ENCODE measurements around the gene B4GALT6. TPM values are rescaled to one million over a fixed set of nuclear protein-coding genes. Genes with fewer than 3 reads are reported as not detected.

Gene B4GALT6
- total RNA-seq, 1 donor from 2014 or later = 16.3 TPM

DNA sequence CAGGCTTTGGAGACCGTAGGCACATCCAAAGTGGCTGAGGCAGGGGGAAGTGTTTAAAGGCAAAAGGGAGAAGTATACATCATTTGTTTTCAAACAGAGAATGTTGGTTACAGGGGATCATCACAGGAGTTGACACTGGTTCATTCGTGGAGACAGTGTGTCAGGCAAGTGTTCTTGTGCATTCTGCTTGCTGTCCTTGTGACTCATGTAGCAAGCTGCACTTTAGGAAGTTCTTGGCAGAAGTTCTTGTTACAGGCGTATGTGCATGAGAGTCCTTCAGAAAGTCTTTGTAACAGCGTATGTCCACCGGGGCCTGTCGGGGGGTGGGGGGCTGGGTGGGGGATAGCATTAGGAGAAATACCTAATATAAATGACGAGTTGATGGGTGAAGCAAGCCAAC lies 36.5 kb upstream of the B4GALT6 start:
- Histone ChIP-seq H3K9ac (no peak overlapping the region), H3K27ac (no peak overlapping the region), H4K20me1 (ENCODE audit: low read depth) (no peaks in the 10 kb centered on the region), H3F3A (ENCODE audit: low read depth) (no peaks in the 10 kb centered on the region), H2AFZ (replicated peaks) (no peak overlapping the region), H3K4me1 (no peaks in the 10 kb centered on the region), H3K79me2 (ENCODE audit: low read depth) (no peaks in the 10 kb centered on the region), H3K4me2 (no peak overlapping the region), H3K9me3 (ENCODE audit: low read depth) (no peaks in the 10 kb centered on the region), H3K27me3 (no peaks in the 10 kb centered on the region), H3K4me3 (no peak overlapping the region), H3K36me3 (no peaks in the 10 kb centered on the region)
- H3K27me3 Mint-ChIP-seq (ENCODE audit: insufficient read depth, low read depth) = peaks cover 2% of the 10 kb centered on the region
- peaks cover 8% of the 10 kb centered on the region for H3K9me3 Mint-ChIP-seq
- no peak for TF ChIP-seq EZH2 (IDR thresholded peaks at IDR 0.05)
- TF ChIP-seq EZH2phosphoT487 (IDR thresholded peaks at IDR 0.05) = no peak
- TF ChIP-seq, protein P1, sequence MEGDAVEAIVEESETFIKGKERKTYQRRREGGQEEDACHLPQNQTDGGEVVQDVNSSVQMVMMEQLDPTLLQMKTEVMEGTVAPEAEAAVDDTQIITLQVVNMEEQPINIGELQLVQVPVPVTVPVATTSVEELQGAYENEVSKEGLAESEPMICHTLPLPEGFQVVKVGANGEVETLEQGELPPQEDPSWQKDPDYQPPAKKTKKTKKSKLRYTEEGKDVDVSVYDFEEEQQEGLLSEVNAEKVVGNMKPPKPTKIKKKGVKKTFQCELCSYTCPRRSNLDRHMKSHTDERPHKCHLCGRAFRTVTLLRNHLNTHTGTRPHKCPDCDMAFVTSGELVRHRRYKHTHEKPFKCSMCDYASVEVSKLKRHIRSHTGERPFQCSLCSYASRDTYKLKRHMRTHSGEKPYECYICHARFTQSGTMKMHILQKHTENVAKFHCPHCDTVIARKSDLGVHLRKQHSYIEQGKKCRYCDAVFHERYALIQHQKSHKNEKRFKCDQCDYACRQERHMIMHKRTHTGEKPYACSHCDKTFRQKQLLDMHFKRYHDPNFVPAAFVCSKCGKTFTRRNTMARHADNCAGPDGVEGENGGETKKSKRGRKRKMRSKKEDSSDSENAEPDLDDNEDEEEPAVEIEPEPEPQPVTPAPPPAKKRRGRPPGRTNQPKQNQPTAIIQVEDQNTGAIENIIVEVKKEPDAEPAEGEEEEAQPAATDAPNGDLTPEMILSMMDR (IDR thresholded peaks at IDR 0.05) = no peak
- no peak for DNase-seq (ENCODE audit: low spot score)
- H3K4me3 Mint-ChIP-seq = no peak overlapping the region
- H3K4me1 Mint-ChIP-seq = no peaks in the 10 kb centered on the region
- H3K36me3 Mint-ChIP-seq = no peaks in the 10 kb centered on the region
- H3K27ac Mint-ChIP-seq = no peak overlapping the region

DNA sequence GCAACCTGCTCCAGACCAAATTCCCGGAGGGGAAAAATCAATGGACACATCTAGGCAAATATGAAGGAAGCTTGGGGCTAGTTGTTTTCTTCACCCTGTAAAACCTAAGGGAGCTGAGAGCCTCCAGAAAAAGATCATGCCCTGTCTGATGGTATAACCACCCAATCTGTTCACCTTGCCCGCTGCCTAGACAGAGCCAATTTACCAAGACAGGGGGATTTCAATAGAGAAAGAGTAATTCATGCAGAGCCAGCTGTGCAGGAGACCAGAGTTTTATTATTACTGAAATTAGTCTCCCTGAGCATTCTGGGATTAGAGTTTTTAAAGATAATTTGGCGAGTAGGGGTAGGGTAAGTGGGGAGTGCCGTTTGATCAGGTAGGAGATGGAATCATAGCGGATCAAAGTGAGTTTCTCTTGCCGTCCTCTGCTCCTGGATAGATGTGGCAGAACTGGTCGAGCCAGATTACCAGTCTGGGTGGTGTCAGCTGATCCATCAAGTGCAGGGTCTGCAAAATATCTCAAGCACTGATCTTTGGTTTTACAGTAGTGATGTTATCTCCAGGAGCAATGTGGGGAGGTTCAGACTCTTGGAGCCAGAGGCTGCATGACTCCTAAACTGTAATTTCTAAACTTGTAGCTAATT lies 35.1 kb upstream of the B4GALT6 start:
- Mint-ChIP-seq H3K27ac (no peak overlapping the region), H3K36me3 (no peaks in the 10 kb centered on the region), H3K9me3 (peaks cover 8% of the 10 kb centered on the region), H3K4me3 (no peak overlapping the region), H3K27me3 (ENCODE audit: insufficient read depth, low read depth) (peaks cover 2% of the 10 kb centered on the region), H3K4me1 (no peaks in the 10 kb centered on the region)
- no peak for DNase-seq (ENCODE audit: low spot score)
- H4K20me1 ChIP-seq (ENCODE audit: low read depth) = no peaks in the 10 kb centered on the region
- no peaks in the 10 kb centered on the region for H3K79me2 ChIP-seq (ENCODE audit: low read depth)
- no peak overlapping the region for H3K9ac ChIP-seq
- H2AFZ ChIP-seq (replicated peaks) = no peak overlapping the region
- H3K36me3 ChIP-seq = no peaks in the 10 kb centered on the region
- H3K4me1 ChIP-seq = no peaks in the 10 kb centered on the region
- H3K27me3 ChIP-seq = no peaks in the 10 kb centered on the region
- H3K4me3 ChIP-seq = no peak overlapping the region
- no peaks in the 10 kb centered on the region for H3F3A ChIP-seq (ENCODE audit: low read depth)
- TF ChIP-seq EZH2phosphoT487 (IDR thresholded peaks at IDR 0.05) (no peak), EZH2 (IDR thresholded peaks at IDR 0.05) (no peak)
- TF ChIP-seq, protein P1 (IDR thresholded peaks at IDR 0.05) = no peak
- no peak overlapping the region for H3K4me2 ChIP-seq
- no peaks in the 10 kb centered on the region for H3K9me3 ChIP-seq (ENCODE audit: low read depth)
- H3K27ac ChIP-seq = no peak overlapping the region

DNA sequence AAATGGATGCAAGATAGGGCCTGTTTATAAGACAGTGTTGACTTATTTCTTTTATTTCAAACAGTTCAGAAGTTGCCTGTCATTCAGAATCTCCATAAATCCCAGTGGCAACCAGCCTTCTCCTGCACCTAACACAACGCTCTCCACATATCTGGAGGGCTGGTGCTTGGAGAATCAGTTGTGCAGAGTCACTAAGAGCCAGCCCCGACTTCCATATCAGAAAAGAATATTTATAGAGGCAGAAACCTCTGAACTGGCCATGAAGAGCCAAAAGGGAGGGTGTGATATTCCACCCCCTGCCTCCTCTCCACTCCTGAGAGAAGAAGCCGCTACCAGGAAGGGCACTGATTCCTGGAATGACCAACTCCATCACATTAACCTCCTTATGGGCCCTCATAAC lies 34.0 kb upstream of the B4GALT6 start:
- H3K27me3 Mint-ChIP-seq (ENCODE audit: insufficient read depth, low read depth) = peaks cover 2% of the 10 kb centered on the region
- Histone ChIP-seq H3K4me3 (no peak overlapping the region), H3F3A (ENCODE audit: low read depth) (no peaks in the 10 kb centered on the region), H3K79me2 (ENCODE audit: low read depth) (no peaks in the 10 kb centered on the region), H3K4me1 (no peaks in the 10 kb centered on the region), H3K27ac (no peak overlapping the region), H4K20me1 (ENCODE audit: low read depth) (no peaks in the 10 kb centered on the region), H3K9ac (no peak overlapping the region), H3K9me3 (ENCODE audit: low read depth) (no peaks in the 10 kb centered on the region), H3K27me3 (no peaks in the 10 kb centered on the region), H3K4me2 (no peak overlapping the region), H2AFZ (replicated peaks) (no peak overlapping the region), H3K36me3 (no peaks in the 10 kb centered on the region)
- TF ChIP-seq EZH2 (IDR thresholded peaks at IDR 0.05) (no peak), EZH2phosphoT487 (IDR thresholded peaks at IDR 0.05) (no peak)
- TF ChIP-seq, protein P1 (IDR thresholded peaks at IDR 0.05) = no peak
- H3K4me1 Mint-ChIP-seq = no peaks in the 10 kb centered on the region
- DNase-seq (ENCODE audit: low spot score) = no peak
- peaks cover 8% of the 10 kb centered on the region for H3K9me3 Mint-ChIP-seq
- no peak overlapping the region for H3K27ac Mint-ChIP-seq
- no peaks in the 10 kb centered on the region for H3K36me3 Mint-ChIP-seq
- no peak overlapping the region for H3K4me3 Mint-ChIP-seq
